GM12892 (cell line): ENCODE data around the gene BICRA.
"Not testable (repeated sequence)": the region's sequence is repeated elsewhere in the genome, so short reads cannot be mapped to it uniquely, and the experiment has no call there.

Experiments used
- DNase-seq: peaks from one replicate; pipeline ENCODE4 v3.0.0; 2011; ENCODE audit not compliant: insufficient read length
- FAIRE-seq: peaks from 2 replicates; lab custom pipeline; 2011; peaks lifted over from hg19 to GRCh38; lab: Jason Lieb, UNC
- POLR2A ChIP-seq: IDR thresholded peaks from 2 replicates; pipeline ENCODE4 v1.6.1; 2011; ENCODE audit warnings: low read depth, low read length, control low read depth
- POLR2AphosphoS5 ChIP-seq: IDR thresholded peaks from 2 replicates; pipeline ENCODE4 v1.6.1; 2011; ENCODE audit warnings: low read depth, low read length, control low read depth
- TAF1 ChIP-seq: IDR thresholded peaks from 2 replicates; pipeline ENCODE4 v1.6.1; 2011; ENCODE audit warnings: low read depth, mild to moderate bottlenecking, control low read depth, low read length, borderline replicate concordance

The BICRA gene

DNA sequence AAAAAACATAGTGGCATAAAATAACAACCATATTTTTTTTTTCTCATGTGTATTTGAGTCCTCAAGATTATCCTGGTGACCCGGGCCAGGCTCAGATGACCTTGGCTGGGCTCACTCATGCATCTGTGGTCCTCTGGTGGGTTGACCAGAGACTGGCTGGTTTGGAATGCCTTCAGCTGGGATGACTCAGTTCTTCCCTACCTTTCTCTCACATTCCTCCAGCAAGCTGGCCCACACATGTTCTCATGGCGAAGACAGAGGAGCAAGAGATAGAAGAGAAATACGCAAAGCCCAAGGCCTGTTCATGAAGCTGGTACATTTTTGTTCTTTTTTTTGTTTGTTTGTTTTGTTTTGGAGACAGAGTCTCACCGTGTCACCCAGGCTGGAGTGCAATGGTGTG is 21.6 kb upstream of the BICRA start:
- FAIRE-seq (no peak), DNase-seq (no peak)
- TF ChIP-seq POLR2A = no peak
- no peak for TF ChIP-seq POLR2AphosphoS5
- TF ChIP-seq TAF1 = no peak

DNA sequence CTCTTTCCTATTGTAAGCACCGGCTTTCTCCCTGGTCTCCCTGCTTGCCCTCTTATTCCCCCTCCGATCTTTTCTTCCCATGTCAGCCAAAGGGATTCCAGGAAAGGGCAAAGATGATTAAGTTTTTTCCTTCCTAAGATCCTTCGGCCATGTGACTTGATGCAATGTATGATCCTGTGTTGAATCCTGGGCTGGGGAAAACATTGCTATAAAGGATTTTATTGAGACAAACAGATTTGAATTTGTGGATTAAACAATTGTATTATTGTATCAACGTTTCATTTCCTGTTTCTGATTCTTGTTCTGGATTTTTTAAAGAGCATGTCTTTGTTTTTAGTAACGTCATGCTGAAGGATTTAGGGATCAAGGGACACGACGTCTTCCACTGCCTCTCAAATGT is 19.1 kb upstream of the BICRA start:
- TF ChIP-seq TAF1 (no peak), POLR2AphosphoS5 (no peak), POLR2A (no peak)
- no peak for DNase-seq
- FAIRE-seq = no peak

DNA sequence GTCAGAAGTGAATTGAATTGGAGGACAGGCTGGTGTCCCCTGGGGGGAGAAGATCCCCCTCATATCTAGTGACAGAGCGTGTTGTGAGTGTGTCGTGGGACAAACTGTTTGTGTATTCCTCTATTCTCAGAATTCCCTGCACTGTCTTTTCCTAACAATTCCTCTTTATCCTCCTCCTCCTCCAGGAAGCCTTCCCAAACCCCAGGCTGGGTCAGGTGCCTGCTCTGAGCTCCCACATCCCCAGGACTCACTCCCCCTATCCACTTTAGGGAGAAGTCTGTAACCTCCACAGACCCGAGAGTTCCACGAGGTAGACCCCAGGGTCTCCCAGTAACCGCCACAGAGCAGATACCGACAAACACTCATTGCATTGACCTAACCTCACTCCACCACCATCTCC is 15.1 kb upstream of the BICRA start:
- TF ChIP-seq POLR2A = no peak
- TF ChIP-seq POLR2AphosphoS5 = no peak
- no peak for TF ChIP-seq TAF1
- no peak for FAIRE-seq
- no peak for DNase-seq

DNA sequence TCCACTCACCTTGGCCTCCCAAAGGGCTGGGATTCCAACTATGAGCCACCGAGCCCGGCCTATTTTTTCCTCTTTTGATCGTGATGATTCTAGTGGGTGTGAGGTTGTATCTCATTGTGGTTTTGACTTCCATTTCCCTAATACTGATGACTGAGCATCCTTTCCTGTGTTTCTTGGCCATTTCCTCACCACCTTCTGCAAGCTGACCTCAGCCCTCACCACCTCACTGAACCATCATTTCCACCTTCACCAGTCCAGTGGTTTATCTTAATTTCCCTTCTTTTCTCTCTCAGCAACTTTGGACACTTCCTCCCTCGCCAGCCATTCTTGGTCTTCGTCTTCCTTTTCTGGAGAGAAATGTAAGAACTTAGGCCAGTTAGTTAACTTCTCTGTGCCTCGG is 13.0 kb upstream of the BICRA start:
- FAIRE-seq (no peak), DNase-seq (no peak)
- TF ChIP-seq POLR2AphosphoS5 (no peak), TAF1 (no peak), POLR2A (no peak)

DNA sequence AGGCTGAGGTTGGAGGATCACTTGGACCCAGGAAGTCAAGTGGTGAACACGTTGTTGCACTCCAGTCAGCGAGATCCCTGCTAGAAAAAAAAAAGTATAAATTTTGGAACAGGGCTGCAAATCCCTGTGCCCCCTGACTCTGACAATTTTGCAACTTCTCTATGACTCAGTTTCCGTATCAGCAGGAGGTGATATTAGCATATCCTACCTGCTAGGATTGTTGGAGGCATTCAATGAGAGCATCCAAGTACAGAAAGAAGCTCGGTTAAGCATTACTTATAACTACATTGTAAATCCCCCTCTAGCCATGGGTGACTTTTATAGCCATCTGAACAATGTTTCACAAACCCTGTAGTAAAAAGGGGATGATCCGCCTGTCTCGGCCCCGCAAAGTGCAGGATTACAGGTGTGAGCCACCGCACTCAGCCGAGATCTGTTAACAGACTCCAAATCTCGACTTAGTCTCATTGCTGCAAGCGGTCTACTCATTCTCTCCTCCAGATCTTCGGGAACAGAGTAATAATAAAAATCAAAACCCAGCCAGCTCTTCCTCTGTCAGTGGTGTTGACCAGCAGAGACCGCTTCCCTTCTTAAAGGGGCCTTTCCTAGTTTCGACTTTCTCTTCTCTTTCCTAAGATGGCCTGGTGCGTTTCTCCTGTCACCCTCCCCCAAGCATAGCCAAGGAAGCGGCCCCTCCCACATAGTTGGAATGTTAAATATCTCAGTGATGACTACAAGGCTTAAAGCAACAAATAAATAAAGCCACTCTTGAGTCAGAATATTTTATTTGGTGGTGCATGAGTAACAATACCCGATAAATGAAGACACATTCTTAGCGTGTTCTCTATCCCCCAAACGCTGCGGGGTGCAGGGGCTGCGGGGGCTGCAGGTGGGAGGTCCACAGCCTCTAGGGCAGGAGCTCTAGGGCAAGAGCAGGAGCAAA is 10.3 kb upstream of the BICRA start:
- FAIRE-seq = no peak
- TF ChIP-seq POLR2A (no peak), TAF1 (no peak), POLR2AphosphoS5 (no peak)
- DNase-seq = no peak

DNA sequence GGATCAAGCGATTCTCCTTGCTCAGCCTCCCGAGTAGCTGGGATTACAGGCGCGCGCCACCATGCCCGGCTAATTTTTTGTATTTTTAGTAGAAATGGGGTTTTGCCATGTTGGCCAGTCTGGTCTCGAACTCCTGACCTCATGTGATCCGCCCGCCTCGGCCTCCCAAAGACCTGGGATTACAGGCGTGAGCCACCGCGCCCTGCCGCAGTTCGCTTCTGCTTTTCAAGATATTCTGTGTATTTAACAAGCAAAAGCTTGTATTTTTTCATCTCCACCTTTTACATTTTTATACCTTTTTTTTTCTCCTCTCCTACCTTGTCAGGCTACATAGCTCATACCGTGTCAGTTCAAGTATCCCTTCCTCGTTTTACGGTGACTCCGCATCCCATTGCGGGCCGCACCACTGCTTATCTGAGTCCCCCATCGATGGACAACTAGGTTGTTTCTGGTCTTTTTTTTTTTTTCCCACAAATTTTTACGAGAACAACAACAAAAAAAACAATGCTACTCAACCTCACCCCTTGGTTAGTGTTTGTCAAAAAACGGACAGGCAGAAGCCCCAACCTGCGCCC is 9.2 kb upstream of the BICRA start:
- FAIRE-seq, DNase-seq: not testable (repeated sequence)

DNA sequence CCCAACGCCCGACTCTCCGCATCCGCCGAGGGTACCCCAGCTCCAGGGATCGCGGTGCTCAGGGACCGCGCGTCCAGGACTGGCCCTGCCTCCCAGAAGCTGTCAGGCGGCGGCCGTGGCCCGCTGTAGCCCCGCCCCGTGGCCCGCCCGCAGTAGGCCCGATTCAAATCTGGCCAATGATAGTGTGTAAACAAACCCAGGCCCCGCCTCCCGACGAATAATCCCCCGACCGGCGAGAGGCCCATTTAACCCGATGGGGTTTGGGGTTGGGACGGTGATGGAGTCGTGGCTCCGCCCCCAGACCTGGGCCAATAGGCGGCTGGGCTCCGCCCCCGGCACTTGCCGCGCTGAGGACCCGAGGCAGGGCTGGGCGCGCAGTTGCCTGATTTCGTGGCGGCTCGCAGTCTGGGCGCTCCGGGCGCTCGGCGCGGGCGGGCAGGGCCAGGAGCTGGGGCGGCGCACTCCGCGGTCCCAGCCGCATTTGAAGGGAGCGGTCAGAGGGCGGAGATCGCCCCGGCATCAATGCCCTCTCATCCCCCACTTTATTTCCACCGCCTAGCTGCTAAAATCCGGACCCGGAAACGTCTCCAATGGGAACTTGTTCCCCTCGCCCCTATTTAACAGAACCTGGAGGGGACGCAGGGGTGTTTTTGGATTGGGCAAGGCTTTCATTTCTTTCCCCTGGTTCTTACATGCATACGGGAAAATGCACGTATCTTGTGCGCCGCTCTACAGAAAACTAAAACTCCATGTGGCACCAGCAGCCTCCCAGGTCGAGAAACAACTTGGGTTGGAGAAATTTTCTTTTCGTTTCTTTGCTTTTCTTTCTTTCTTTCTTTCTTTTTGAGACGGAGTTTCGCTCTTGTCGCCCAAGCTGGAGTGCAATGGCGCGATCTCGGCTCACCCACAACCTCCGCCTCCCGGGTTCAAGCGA is 8.4 kb upstream of the BICRA start:
- DNase-seq (peak; percentile 99), FAIRE-seq (peak; percentile 94)
- TF ChIP-seq TAF1 (peak; percentile 89; the same call in 1 of the 2 replicates), POLR2A (peak; percentile 91), POLR2AphosphoS5 (peak; percentile 77)

DNA sequence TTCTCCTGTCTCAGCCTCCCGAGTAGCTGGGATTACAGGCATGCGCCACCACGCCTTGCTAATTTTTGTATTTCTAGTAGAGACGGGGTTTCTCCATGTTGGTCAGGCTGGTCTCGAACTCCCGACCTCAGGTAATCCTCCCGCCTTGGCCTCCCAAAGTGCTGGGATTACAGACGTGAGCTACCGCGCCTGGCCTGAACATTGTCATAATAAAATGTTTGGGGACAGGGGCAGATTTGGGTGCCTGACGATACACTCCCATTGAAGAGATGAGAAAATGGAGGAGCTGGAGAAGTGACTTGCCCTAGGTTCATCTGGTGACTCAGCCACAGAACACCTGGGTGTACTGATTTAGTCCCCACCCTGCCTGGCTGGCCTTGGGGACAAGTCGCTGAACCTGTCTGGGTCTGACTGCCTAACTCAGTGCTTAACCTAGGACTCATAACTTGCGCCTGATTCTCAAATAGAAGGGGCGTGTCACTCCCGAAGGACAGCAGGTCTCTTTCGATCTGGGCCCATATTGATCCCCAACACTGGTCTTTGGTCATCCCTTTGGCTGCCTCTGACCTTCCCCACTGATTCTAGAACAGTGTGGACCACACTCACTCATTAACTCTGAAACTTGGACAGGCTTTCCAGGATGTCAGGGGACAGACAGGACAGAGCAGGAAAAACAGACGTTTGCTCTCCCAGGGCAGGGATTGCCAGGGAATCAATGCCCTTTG is 7.6 kb upstream of the BICRA start:
- no peak for DNase-seq
- TF ChIP-seq POLR2A (no peak), POLR2AphosphoS5 (no peak), TAF1 (no peak)
- FAIRE-seq = no peak

DNA sequence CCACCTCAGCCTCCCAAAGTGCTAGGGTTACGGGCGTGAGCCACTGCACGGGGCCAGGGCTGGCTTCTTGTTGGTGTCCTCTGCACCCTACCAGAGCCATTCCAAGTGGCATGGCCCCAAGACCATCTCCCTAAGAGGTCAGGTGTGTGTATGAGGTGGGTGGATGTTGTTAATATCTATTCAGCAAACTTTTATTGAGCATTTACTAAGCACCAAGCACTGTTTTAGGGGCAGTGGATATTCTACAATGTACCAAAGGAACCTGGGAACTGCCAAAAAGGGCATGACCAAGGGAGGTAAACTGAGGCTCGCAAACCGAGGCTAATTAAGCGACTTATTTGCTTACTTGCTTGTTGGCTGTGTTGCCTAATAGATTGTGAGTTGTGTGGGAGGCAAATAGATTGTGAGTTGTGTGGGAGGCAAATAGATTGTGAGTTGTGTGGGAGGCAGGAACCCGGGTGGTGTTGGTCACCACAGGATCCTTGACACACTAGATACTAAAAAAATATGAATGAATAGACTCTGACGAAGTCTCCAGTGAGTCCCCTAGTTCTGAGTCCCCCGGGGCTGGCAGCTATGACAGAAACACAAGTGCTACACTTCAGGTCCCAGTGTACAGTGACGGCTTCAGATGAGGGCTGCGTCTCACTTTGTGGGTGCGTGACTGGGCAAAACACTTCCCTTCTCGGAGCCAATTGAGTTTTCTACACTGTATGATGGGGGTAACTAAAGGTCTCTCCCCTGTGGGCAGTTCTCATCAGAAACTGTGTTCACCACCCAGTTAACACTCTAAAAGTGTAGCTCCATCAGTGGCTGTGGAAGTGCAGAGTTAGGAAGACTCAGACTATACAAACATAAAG is 5.0 kb upstream of the BICRA start:
- no peak for FAIRE-seq
- TF ChIP-seq POLR2AphosphoS5 (no peak), TAF1 (no peak), POLR2A (no peak)
- DNase-seq = no peak

DNA sequence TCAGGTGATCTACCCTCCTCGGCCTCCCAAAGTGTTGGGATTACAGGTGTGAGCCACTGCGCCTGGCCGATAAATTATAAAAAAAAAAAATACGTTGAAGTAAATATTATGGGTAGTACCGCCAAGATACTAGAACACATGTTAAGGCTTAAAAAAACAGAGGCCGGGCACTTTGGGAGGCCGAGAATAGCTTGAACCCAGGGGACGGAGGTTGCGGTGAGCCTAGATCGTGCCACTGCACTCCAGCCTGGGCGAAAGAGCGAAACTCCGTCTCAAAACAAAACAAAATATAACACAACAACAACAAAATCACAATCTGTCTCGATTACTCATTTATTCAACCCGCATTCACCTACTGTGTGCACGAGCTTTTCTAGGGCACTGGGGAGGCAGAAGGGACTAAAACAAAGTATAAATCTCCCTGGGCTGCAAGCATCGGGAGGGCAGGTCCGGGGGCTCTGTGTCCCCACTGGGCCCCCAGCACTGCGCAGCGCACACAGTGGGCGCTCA is 1.3 kb upstream of the BICRA start:
- no peak for DNase-seq
- TF ChIP-seq TAF1 (no peak), POLR2AphosphoS5 (no peak), POLR2A (no peak)
- no peak for FAIRE-seq
